ENCODE data around the gene SH3PXD2A. TPM values are rescaled to one million over a fixed set of nuclear protein-coding genes. Genes with fewer than 3 reads are reported as not detected.

Gene SH3PXD2A
- total and polyA plus RNA-seq, 2 experiments from 2014 or later: 1.8 to 5.0 TPM

GRCh38 chr10:103599907-103600306 is 255.5 kb downstream of the SH3PXD2A start:
- Histone ChIP-seq H3K4me2 (no peak overlapping the region), H3K4me1 (ENCODE audit: insufficient read depth) (peaks cover 4% of the 10 kb centered on the region; the same call in 1 of the 2 replicates), H3F3A (replicated peaks; ENCODE audit: low read depth) (no peaks in the 10 kb centered on the region), H3K27ac (ENCODE audit: low read depth) (no peak overlapping the region), H3K9me2 (ENCODE audit: insufficient read depth) (no peaks in the 10 kb centered on the region), H3K27me3 (ENCODE audit: insufficient read depth) (no peaks in the 10 kb centered on the region), H3K4me3 (no peak overlapping the region), H4K20me1 (replicated peaks; ENCODE audit: insufficient read depth) (no peaks in the 10 kb centered on the region; the same call in 1 of the 2 replicates), H3K79me2 (replicated peaks; ENCODE audit: insufficient read depth) (no peaks in the 10 kb centered on the region), H2AFZ (no peak overlapping the region), H3K36me3 (ENCODE audit: insufficient read depth) (no peaks in the 10 kb centered on the region)
- Mint-ChIP-seq H3K27me3 (ENCODE audit: insufficient read depth, low read depth, poor library complexity) (peaks cover 8% of the 10 kb centered on the region), H3K4me3 (no peak overlapping the region), H3K4me1 (peaks cover 13% of the 10 kb centered on the region; the same call in 2 of the 3 replicates), H3K9me3 (no peaks in the 10 kb centered on the region), H3K27ac (no peak overlapping the region), H3K36me3 (ENCODE audit: low read depth) (no peaks in the 10 kb centered on the region; the same call in 1 of the 3 replicates)
- ATAC-seq (no peak), DNase-seq (ENCODE audit: low spot score) (no peak)
- TF ChIP-seq EZH2 (IDR thresholded peaks at IDR 0.05; ENCODE audit: low read depth, unreplicated experiment): no peak
- TF ChIP-seq JUNB (IDR thresholded peaks at IDR 0.05; ENCODE audit: unreplicated experiment): no peak
- TF ChIP-seq EZH2phosphoT487 (IDR thresholded peaks at IDR 0.05; ENCODE audit: unreplicated experiment): no peak
- TF ChIP-seq POLR2AphosphoS5 (IDR thresholded peaks at IDR 0.05; ENCODE audit: low read depth): no peak
- TF ChIP-seq, protein P1, sequence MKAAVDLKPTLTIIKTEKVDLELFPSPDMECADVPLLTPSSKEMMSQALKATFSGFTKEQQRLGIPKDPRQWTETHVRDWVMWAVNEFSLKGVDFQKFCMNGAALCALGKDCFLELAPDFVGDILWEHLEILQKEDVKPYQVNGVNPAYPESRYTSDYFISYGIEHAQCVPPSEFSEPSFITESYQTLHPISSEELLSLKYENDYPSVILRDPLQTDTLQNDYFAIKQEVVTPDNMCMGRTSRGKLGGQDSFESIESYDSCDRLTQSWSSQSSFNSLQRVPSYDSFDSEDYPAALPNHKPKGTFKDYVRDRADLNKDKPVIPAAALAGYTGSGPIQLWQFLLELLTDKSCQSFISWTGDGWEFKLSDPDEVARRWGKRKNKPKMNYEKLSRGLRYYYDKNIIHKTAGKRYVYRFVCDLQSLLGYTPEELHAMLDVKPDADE (IDR thresholded peaks at IDR 0.05): no peak

GRCh38 chr10:103599211-103599610 is 256.2 kb downstream of the SH3PXD2A start:
- no peak overlapping the region for H3K4me2 ChIP-seq
- peaks cover 13% of the 10 kb centered on the region; the same call in 2 of the 3 replicates for H3K4me1 Mint-ChIP-seq
- H3K4me3 ChIP-seq: no peak overlapping the region
- no peaks in the 10 kb centered on the region for H3K79me2 ChIP-seq (replicated peaks; ENCODE audit: insufficient read depth)
- peaks cover 7% of the 10 kb centered on the region for H3K27me3 Mint-ChIP-seq (ENCODE audit: insufficient read depth, low read depth, poor library complexity)
- H3K27ac Mint-ChIP-seq: no peak overlapping the region
- H3K4me3 Mint-ChIP-seq: no peak overlapping the region
- no peaks in the 10 kb centered on the region for H3K9me2 ChIP-seq (ENCODE audit: insufficient read depth)
- no peaks in the 10 kb centered on the region; the same call in 2 of the 3 replicates for H3K36me3 Mint-ChIP-seq (ENCODE audit: low read depth)
- no peak overlapping the region for H2AFZ ChIP-seq
- no peaks in the 10 kb centered on the region for H3K36me3 ChIP-seq (ENCODE audit: insufficient read depth)
- ATAC-seq (peak; percentile 19; the same call in 2 of the 3 replicates), DNase-seq (ENCODE audit: low spot score) (no peak)
- H3K27me3 ChIP-seq (ENCODE audit: insufficient read depth): no peaks in the 10 kb centered on the region
- no peak overlapping the region for H3K27ac ChIP-seq (ENCODE audit: low read depth)
- H3K9me3 Mint-ChIP-seq: no peaks in the 10 kb centered on the region
- H3K4me1 ChIP-seq (ENCODE audit: insufficient read depth): peaks cover 4% of the 10 kb centered on the region; the same call in 1 of the 2 replicates
- no peaks in the 10 kb centered on the region; the same call in 1 of the 2 replicates for H4K20me1 ChIP-seq (replicated peaks; ENCODE audit: insufficient read depth)
- H3F3A ChIP-seq (replicated peaks; ENCODE audit: low read depth): no peaks in the 10 kb centered on the region
- TF ChIP-seq REST (IDR thresholded peaks at IDR 0.05; ENCODE audit: unreplicated experiment): no peak
- TF ChIP-seq ZNF331 (CRISPR knock-in tag; IDR thresholded peaks at IDR 0.05; ENCODE audit: low read depth): no peak
- TF ChIP-seq, protein P1 (IDR thresholded peaks at IDR 0.05): no peak
- no peak for TF ChIP-seq NANOG (IDR thresholded peaks at IDR 0.05; ENCODE audit: borderline replicate concordance)
- TF ChIP-seq EZH2phosphoT487 (IDR thresholded peaks at IDR 0.05; ENCODE audit: unreplicated experiment): no peak
- TF ChIP-seq, protein P2, sequence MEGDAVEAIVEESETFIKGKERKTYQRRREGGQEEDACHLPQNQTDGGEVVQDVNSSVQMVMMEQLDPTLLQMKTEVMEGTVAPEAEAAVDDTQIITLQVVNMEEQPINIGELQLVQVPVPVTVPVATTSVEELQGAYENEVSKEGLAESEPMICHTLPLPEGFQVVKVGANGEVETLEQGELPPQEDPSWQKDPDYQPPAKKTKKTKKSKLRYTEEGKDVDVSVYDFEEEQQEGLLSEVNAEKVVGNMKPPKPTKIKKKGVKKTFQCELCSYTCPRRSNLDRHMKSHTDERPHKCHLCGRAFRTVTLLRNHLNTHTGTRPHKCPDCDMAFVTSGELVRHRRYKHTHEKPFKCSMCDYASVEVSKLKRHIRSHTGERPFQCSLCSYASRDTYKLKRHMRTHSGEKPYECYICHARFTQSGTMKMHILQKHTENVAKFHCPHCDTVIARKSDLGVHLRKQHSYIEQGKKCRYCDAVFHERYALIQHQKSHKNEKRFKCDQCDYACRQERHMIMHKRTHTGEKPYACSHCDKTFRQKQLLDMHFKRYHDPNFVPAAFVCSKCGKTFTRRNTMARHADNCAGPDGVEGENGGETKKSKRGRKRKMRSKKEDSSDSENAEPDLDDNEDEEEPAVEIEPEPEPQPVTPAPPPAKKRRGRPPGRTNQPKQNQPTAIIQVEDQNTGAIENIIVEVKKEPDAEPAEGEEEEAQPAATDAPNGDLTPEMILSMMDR (conservative IDR thresholded peaks at IDR 0.05; ENCODE audit: low read depth in 2 of 2): no peak
